Endothelial cell (in vitro differentiated cells): ENCODE data around the gene DST. TPM values are rescaled to one million over a fixed set of nuclear protein-coding genes. Genes with fewer than 3 reads are reported as not detected.

Experiments
- DNase-seq: peaks from one replicate; pipeline ENCODE4 v3.0.0; 2021; ENCODE audit warnings: low spot score
- H3K27ac Mint-ChIP-seq: one replicate; pipeline ENCODE4 v1.8.0; 2021; ENCODE audit warnings: mixed read lengths, inconsistent platforms; ENCODE audit not compliant: unreplicated experiment
- H3K27me3 Mint-ChIP-seq: one replicate; pipeline ENCODE4 v1.8.0; 2021; ENCODE audit warnings: mild to moderate bottlenecking, moderate library complexity, mixed read lengths, inconsistent platforms; ENCODE audit not compliant: unreplicated experiment
- H3K36me3 Mint-ChIP-seq: one replicate; pipeline ENCODE4 v1.8.0; 2021; ENCODE audit warnings: mild to moderate bottlenecking, low read depth, mixed read lengths, inconsistent platforms; ENCODE audit not compliant: unreplicated experiment
- H3K4me1 Mint-ChIP-seq: one replicate; pipeline ENCODE4 v1.8.0; 2021; ENCODE audit warnings: mild to moderate bottlenecking, mixed read lengths, inconsistent platforms; ENCODE audit not compliant: unreplicated experiment
- H3K4me3 Mint-ChIP-seq: one replicate; pipeline ENCODE4 v1.8.0; 2021; ENCODE audit warnings: mild to moderate bottlenecking, mixed read lengths, inconsistent platforms; ENCODE audit not compliant: unreplicated experiment
- H3K9me3 Mint-ChIP-seq: one replicate; pipeline ENCODE4 v1.8.0; 2021; ENCODE audit warnings: mixed read lengths, inconsistent platforms; ENCODE audit not compliant: unreplicated experiment
- total RNA-seq: library from RNA; stranded (reverse); fragmentation: NEBNext Ultra II Directional; extraction: Animal tissue kit (Norgen Biotek cat#: 25700); gene quantifications from one replicate; pipeline ENCODE4 v1.2.1, GENCODE V29; 2021; ENCODE audit not compliant: unreplicated experiment
- TF ChIP-seq, protein P1 (sequence below): fragments of 200-600 bp; sonication (generic); IDR thresholded peaks from one replicate; pipeline ENCODE4 v1.5.0; 2021; ENCODE audit warnings: antibody characterized with exemption; ENCODE audit not compliant: unreplicated experiment

DST gene
- total RNA-seq, 1 donor from 2014 or later = 284 TPM

DNA sequence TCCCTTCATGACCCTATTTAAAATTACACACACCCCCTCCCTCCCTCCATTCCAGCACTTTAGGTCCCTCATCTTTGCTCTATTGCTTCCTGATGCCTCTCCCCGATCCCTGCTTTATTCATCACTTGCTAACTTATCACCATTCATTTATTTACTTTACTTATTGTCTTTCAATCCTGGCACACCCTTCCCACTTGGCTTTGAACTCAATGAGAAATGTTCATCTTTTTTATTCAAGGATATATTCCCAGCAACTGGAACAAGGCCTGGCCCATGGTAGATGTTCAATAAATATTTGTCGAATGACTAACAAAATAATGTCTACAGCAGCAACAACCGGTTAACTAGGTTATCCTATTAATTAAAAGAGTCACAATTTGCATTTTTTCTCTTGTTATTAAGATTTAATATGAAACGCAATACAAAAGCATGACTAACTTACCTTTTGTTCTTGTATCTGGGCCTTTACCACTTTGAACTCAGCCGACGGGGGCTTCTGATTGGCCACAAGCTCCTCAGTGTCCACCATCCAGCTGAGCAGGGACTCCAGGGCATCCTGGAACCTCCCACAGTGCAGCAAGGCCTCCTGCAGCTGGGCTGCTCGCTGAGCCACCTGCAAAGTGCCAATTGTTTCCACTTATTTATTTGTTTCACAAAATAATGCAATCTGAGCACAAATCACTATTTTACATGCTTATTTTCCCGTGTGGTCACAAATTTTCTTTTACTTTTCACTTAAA is 107.8 kb downstream of the DST start:
- TF ChIP-seq, protein P1, sequence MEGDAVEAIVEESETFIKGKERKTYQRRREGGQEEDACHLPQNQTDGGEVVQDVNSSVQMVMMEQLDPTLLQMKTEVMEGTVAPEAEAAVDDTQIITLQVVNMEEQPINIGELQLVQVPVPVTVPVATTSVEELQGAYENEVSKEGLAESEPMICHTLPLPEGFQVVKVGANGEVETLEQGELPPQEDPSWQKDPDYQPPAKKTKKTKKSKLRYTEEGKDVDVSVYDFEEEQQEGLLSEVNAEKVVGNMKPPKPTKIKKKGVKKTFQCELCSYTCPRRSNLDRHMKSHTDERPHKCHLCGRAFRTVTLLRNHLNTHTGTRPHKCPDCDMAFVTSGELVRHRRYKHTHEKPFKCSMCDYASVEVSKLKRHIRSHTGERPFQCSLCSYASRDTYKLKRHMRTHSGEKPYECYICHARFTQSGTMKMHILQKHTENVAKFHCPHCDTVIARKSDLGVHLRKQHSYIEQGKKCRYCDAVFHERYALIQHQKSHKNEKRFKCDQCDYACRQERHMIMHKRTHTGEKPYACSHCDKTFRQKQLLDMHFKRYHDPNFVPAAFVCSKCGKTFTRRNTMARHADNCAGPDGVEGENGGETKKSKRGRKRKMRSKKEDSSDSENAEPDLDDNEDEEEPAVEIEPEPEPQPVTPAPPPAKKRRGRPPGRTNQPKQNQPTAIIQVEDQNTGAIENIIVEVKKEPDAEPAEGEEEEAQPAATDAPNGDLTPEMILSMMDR = no peak
- no peaks in the 10 kb centered on the region for H3K9me3 Mint-ChIP-seq
- H3K36me3 Mint-ChIP-seq = peaks cover 4% of the 10 kb centered on the region
- H3K4me1 Mint-ChIP-seq = peaks cover 7% of the 10 kb centered on the region
- H3K4me3 Mint-ChIP-seq = no peak overlapping the region
- DNase-seq = no peak
- no peaks in the 10 kb centered on the region for H3K27me3 Mint-ChIP-seq
- no peak overlapping the region for H3K27ac Mint-ChIP-seq

DNA sequence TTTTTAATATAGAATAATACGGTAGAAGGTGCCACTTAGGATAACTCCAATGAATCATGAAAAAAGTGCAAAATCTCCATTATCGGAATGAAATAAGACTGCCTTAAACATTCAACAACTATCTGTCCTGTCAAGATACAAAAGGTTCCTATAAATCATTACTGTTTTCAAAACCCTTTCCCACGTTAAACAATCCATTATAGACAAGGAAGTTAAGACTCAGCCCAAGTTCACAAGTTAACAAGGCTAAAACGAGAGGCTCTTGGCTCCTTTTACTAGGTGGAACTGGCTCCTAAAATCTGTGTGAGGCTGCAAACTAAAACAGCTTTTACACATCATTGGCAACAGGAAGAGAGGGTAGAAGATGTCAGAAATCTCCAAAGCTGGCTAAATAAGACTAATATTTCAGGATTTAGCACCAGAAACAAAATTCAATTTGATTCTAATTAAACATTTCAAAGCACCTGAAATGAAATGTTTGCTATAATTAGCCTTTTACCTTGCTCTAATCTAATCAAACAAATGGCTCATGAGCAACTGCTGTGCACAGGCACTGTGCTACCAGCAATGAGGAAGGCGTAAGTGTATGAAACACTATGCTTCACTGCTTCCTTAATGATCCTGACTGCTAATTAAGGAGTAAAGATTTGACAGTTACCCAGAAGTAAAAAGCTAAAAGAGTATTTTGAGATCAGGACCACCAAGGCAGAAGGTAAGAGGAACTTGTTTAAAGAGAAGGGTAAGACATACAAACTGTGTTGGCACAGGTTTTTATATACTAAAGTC is 109.7 kb downstream of the DST start:
- TF ChIP-seq, protein P1 = no peak
- H3K36me3 Mint-ChIP-seq = peaks cover 9% of the 10 kb centered on the region
- no peaks in the 10 kb centered on the region for H3K9me3 Mint-ChIP-seq
- H3K4me3 Mint-ChIP-seq = no peak overlapping the region
- H3K27me3 Mint-ChIP-seq = no peaks in the 10 kb centered on the region
- DNase-seq = no peak
- H3K27ac Mint-ChIP-seq = no peak overlapping the region
- no peaks in the 10 kb centered on the region for H3K4me1 Mint-ChIP-seq

DNA sequence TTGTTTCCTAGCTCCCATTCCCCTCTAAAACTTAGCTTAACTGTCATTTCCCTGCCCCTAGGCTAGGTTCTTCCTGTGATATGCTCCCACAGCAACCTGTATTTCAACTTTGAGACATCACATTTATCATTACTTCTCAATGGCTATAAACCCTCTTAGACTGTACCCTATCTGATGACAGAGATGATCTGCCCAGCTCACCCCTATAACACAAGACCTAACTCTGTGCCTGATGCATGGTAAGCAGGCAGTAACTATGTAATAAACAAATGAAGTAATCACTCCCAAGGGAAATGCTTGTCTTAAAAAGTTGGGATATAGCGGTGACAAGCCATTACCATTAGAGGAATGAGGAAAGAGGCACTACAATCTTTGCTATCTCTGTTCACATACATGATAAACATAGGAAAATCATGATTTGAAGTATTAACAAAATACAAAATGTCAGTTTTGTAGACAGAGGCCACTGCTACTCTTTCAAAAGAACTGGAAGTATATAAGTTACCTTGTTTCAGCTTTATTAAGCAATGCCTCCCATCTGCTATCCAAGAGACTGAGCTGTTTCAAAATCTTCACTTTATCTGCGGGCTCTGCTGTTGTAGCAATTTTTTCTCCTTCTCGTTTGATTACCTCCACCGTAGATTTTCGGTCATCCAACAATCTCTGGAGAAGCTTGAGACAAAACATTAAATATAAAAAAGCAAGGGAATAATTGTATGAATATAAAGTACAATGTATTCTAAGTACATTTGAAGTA is 110.7 kb downstream of the DST start:
- Mint-ChIP-seq H3K27ac (no peak overlapping the region), H3K36me3 (peaks cover 15% of the 10 kb centered on the region), H3K4me1 (no peaks in the 10 kb centered on the region), H3K27me3 (no peaks in the 10 kb centered on the region), H3K9me3 (no peaks in the 10 kb centered on the region), H3K4me3 (no peak overlapping the region)
- no peak for DNase-seq
- TF ChIP-seq, protein P1 = no peak

DNA sequence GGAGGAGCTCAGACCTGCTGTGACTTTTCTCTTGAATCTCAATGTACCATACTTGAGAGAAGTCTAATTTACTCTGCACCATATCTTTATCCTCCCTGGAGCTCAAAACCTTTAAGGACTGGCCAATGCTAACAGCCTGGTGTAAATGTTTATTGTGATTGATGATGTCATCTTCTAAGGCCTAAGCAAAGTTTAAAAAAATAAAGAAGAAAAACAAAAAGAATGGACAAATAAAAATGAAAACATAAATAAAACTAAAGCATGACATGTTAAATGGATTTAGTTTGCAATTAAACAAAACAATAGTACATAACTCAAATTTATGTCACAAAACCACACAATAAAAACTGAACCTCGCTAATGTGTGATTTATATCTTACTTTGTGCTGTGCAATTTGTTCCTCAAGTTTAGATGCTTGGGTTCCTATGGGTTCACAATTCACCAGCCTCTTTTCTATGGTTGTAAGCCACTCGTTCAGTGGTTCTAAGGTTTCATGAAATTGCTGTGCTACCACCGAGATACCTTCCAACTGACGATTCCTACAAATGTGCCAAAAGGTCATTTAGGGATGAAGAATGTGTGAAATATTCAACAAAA is 113.0 kb downstream of the DST start:
- TF ChIP-seq, protein P1 = no peak
- H3K27ac Mint-ChIP-seq = no peak overlapping the region
- H3K9me3 Mint-ChIP-seq = no peaks in the 10 kb centered on the region
- peaks cover 28% of the 10 kb centered on the region for H3K36me3 Mint-ChIP-seq
- H3K4me3 Mint-ChIP-seq = no peak overlapping the region
- no peak for DNase-seq
- H3K27me3 Mint-ChIP-seq = no peaks in the 10 kb centered on the region
- H3K4me1 Mint-ChIP-seq = peaks cover 13% of the 10 kb centered on the region
